Right cardiac atrium (tissue), 5 donors: ENCODE results near the gene UFSP2. TPM values are rescaled to one million over a fixed set of nuclear protein-coding genes. Genes with fewer than 3 reads are reported as not detected.

Experiments used
- ATAC-seq, 2 donors: fragments of 200-7000 bp; cut with Tn5 transposase; one replicate each; pipeline versions ENCODE4 v1.8.0 to v1.9.1; 2020; ENCODE audit warnings: moderate library complexity in 2 of 2, mild to moderate bottlenecking in 1 of 2
- DNase-seq, 3 donors: peaks; one replicate each; pipeline ENCODE4 v3.0.0-alpha.2; 2020
- H3K27ac ChIP-seq: one replicate; pipeline ENCODE4 v1.5.1; 2013; ENCODE audit warnings: mild to moderate bottlenecking, low read length, control low read depth, moderate library complexity
- H3K27me3 ChIP-seq: one replicate; pipeline ENCODE4 v1.6.1; 2013; ENCODE audit not compliant: control insufficient read depth, insufficient read depth
- H3K4me1 ChIP-seq: one replicate; pipeline ENCODE4 v1.6.1; 2013; ENCODE audit warnings: low read length; ENCODE audit not compliant: control insufficient read depth, insufficient read depth
- H3K4me3 ChIP-seq: one replicate; pipeline ENCODE4 v1.5.1; 2013; ENCODE audit warnings: low read length, control low read depth
- H3K9me3 ChIP-seq: one replicate; pipeline ENCODE4 v1.6.1; 2013; ENCODE audit warnings: low read length; ENCODE audit not compliant: control insufficient read depth
- WGBS: extraction: QIAGEN DNeasy Blood & Tissue Kit; methylation state at CpG from one replicate; pipeline ENCODE4 v1.1.7; 2013; 5-methylcytosine and 5-hydroxymethylcytosine counted together
- intact Hi-C, 4 donors: fragments of 100-400 bp; cut with DNase I; formaldehyde crosslinking; loops; one replicate each; pipeline versions ENCODE4 v1.11.0 to v1.14.0; 2022 to 2023
- long read RNA-seq, 4 donors: library from polyadenylated mRNA; unstranded; transcript quantifications; one replicate each; pipeline ENCODE4 v2.0.0, GENCODE V29; 2020 to 2021
- polyA plus RNA-seq: library from polyadenylated mRNA; stranded (reverse); fragments of 200-250 nt; gene quantifications from one replicate; pipeline ENCODE4 v1.2.3, GENCODE V29; 2013
- total RNA-seq, 4 donors: library from RNA; stranded (reverse); fragmentation: NEBNext Ultra II Directional; extraction: Animal tissue kit (Norgen Biotek cat#: 25700); gene quantifications; one replicate each; pipeline ENCODE4 v1.2.1, GENCODE V29; 2021
- donor health status: healthy with polysubstance abuse.
- donor health status: DM: no; HTN: yes; CAD: no.
- donor health status: DM: no; HTN: no; CAD: no.
- donor health status: DM: no; HTN: yes; CAD: no; lungs with severe emphysema.
- donor health status: DM: yes; HTN: yes; CAD: no.

UFSP2 gene
- total RNA-seq (10 to 100 TPM; 45.5 to 56.9 (median 52.2) TPM), polyA plus RNA-seq (34.3 TPM)
- long read RNA-seq, donor 1, transcript UFSP2-201 (12 exons, 1,630 nt): major isoform, 96 of 113 reads
- long read RNA-seq, donor 1, partial matches to known transcripts: 4 of 113 reads
- long read RNA-seq, donor 1, other reads (novel, unspliced or antisense): 11 of 113 reads
- long read RNA-seq, donor 2, transcript UFSP2-201 (12 exons, 1,630 nt): major isoform, 53 of 60 reads
- long read RNA-seq, donor 2, partial matches to known transcripts: 0 of 60 reads
- long read RNA-seq, donor 2, other reads (novel, unspliced or antisense): 4 of 60 reads
- long read RNA-seq, donor 3, transcript UFSP2-201 (12 exons, 1,630 nt): major isoform, 175 of 202 reads
- long read RNA-seq, donor 3, partial matches to known transcripts: 8 of 202 reads
- long read RNA-seq, donor 3, other reads (novel, unspliced or antisense): 16 of 202 reads
- long read RNA-seq, donor 4, transcript UFSP2-201 (12 exons, 1,630 nt): major isoform, 57 of 63 reads
- long read RNA-seq, donor 4, partial matches to known transcripts: 0 of 63 reads
- long read RNA-seq, donor 4, other reads (novel, unspliced or antisense): 4 of 63 reads

- Histone ChIP-seq H3K27me3 (no peaks in the 10 kb centered on the region), H3K4me3 (peak within 1 kb of the TSS; percentile 73), H3K9me3 (no peaks in the 10 kb centered on the region), H3K4me1 (peaks cover 5% of the 10 kb centered on the region), H3K27ac (peak within 1 kb of the TSS; percentile 52)
- WGBS: under 1% methylated on average over 66 of the region's 66 CpGs
- DNase-seq (peak; percentile 92 to 96 (median 95)), ATAC-seq (peak; percentile 97)
- intact Hi-C loops: no loop called here
Observed at GRCh38 chr4:185425647-185426352, at the start of gene UFSP2. Gene UFSP2, minus strand, starts transcription at chr4:185425964. Its CDS starts 96 bp downstream, at chr4:185425868.

GRCh38 chr4:185473247-185473646, 47.5 kb upstream of the UFSP2 start:
- Histone ChIP-seq H3K4me3 (no peak overlapping the region), H3K9me3 (no peaks in the 10 kb centered on the region), H3K4me1 (no peaks in the 10 kb centered on the region), H3K27ac (no peak overlapping the region), H3K27me3 (no peaks in the 10 kb centered on the region)
- DNase-seq: peak in 1 of 3 donors; percentile 22
- 99% methylated on average over 8 of the region's 8 CpGs for WGBS
- intact Hi-C loops: loop anchor here in 3 of 4 donors (5.0 kb wide), 2 partner anchors 119 to 124 kb away; no protein-coding TSS in a partner anchor
- no peak for ATAC-seq

- Histone ChIP-seq H3K4me3 (peak overlapping the region; percentile 98), H3K27ac (no peak overlapping the region), H3K9me3 (no peaks in the 10 kb centered on the region), H3K27me3 (no peaks in the 10 kb centered on the region), H3K4me1 (no peaks in the 10 kb centered on the region)
- DNase-seq (peak in 1 of 3 donors; percentile 27), ATAC-seq (no peak)
- WGBS: 38% methylated on average over 10 of the region's 10 CpGs
- intact Hi-C loops: loop anchor here in 3 of 4 donors (5.0 kb wide), 2 partner anchors 120 to 125 kb away; no protein-coding TSS in a partner anchor
Observed at GRCh38 chr4:185472103-185472542, 46.4 kb upstream of the UFSP2 start.

GRCh38 chr4:185471235-185472102, 45.7 kb upstream of the UFSP2 start, which contains the start of gene CCDC110:
Gene CCDC110, minus strand, starts transcription at chr4:185471733. Its CDS starts 50 bp downstream, at chr4:185471683.
- intact Hi-C loops: loop anchor here in 3 of 4 donors (5.0 kb wide), 2 partner anchors 121 to 126 kb away; no protein-coding TSS in a partner anchor
- ATAC-seq (peak; percentile 98 to 99), DNase-seq (peak; percentile 94 to 98 (median 97))
- Histone ChIP-seq H3K4me1 (no peaks in the 10 kb centered on the region), H3K27ac (no peak within 1 kb of the TSS), H3K4me3 (peak within 1 kb of the TSS; percentile 98), H3K9me3 (no peaks in the 10 kb centered on the region), H3K27me3 (no peaks in the 10 kb centered on the region)
- under 1% methylated on average over 93 of the region's 93 CpGs for WGBS

GRCh38 chr4:185470501-185471195, 44.9 kb upstream of the UFSP2 start:
- H3K27me3 ChIP-seq: no peaks in the 10 kb centered on the region
- H3K27ac ChIP-seq: no peak overlapping the region
- peak; percentile 20 to 72 for ATAC-seq
- 2% methylated on average over 41 of the region's 41 CpGs for WGBS
- intact Hi-C loops: loop anchor here in 3 of 4 donors (5.0 kb wide), 2 partner anchors 122 to 127 kb away; no protein-coding TSS in a partner anchor
- H3K9me3 ChIP-seq: no peaks in the 10 kb centered on the region
- H3K4me1 ChIP-seq: no peaks in the 10 kb centered on the region
- peak overlapping the region; percentile 67 for H3K4me3 ChIP-seq
- DNase-seq: peak; percentile 62 to 89 (median 86)

GRCh38 chr4:185469580-185470154, 43.9 kb upstream of the UFSP2 start:
- H3K9me3 ChIP-seq: no peaks in the 10 kb centered on the region
- whole genome bisulfite sequencing: 83% methylated on average over 9 of the region's 9 CpGs
- DNase-seq: peak in 1 of 3 donors; percentile 46
- H3K27me3 ChIP-seq: no peaks in the 10 kb centered on the region
- ATAC-seq: no peak
- intact Hi-C loops: loop anchor here in 3 of 4 donors (5.0 kb wide), 2 partner anchors 123 to 128 kb away; no protein-coding TSS in a partner anchor
- no peaks in the 10 kb centered on the region for H3K4me1 ChIP-seq
- H3K27ac ChIP-seq: no peak overlapping the region
- H3K4me3 ChIP-seq: no peak overlapping the region

- intact Hi-C loops: no loop called here
- H3K27me3 ChIP-seq: no peaks in the 10 kb centered on the region
- 90% methylated on average over 2 of the region's 2 CpGs for WGBS
- H3K27ac ChIP-seq: no peak overlapping the region
- no peaks in the 10 kb centered on the region for H3K4me1 ChIP-seq
- DNase-seq (no peak), ATAC-seq (no peak)
- H3K9me3 ChIP-seq: no peaks in the 10 kb centered on the region
- no peak overlapping the region for H3K4me3 ChIP-seq
Observed at GRCh38 chr4:185468999-185469398, 43.2 kb upstream of the UFSP2 start.

- Histone ChIP-seq H3K4me3 (no peak overlapping the region), H3K27me3 (no peaks in the 10 kb centered on the region), H3K27ac (no peak overlapping the region), H3K4me1 (no peaks in the 10 kb centered on the region), H3K9me3 (no peaks in the 10 kb centered on the region)
- DNase-seq (no peak), ATAC-seq (no peak)
- 92% methylated on average over 8 of the region's 8 CpGs for WGBS
- intact Hi-C loops: no loop called here
Observed at GRCh38 chr4:185467991-185468390, 42.2 kb upstream of the UFSP2 start.

- intact Hi-C loops: no loop called here
Observed at GRCh38 chr4:185467101-185467500, 41.3 kb upstream of the UFSP2 start.

More at GRCh38 chr4:185467101-185467500, 41.3 kb upstream of the UFSP2 start:
- Histone ChIP-seq H3K27me3 (no peaks in the 10 kb centered on the region), H3K4me3 (no peak overlapping the region), H3K4me1 (no peaks in the 10 kb centered on the region), H3K27ac (no peak overlapping the region), H3K9me3 (no peaks in the 10 kb centered on the region)
- 56% methylated on average over 4 of the region's 4 CpGs for WGBS
- DNase-seq (no peak), ATAC-seq (no peak)
